Measurements from ENCODE around the gene TTLL3.

The TTLL3 gene

GRCh38 chr3:9804996-9805395 lies 5.1 kb upstream of the TTLL3 start:
- no peak for DNase-seq (ENCODE audit: low read depth in 1 of 2, low spot score in 1 of 2)

- no peak for DNase-seq (ENCODE audit: low read depth in 1 of 2, low spot score in 1 of 2)
Measured at GRCh38 chr3:9806137-9806536, 3.9 kb upstream of the TTLL3 start.

- DNase-seq (ENCODE audit: low read depth in 1 of 2, low spot score in 1 of 2) = no peak
Measured at GRCh38 chr3:9806688-9807589, 3.1 kb upstream of the TTLL3 start.

- DNase-seq (ENCODE audit: low read depth in 1 of 2, low spot score in 1 of 2) = no peak
Measured at GRCh38 chr3:9807981-9808344, 2.1 kb upstream of the TTLL3 start.

GRCh38 chr3:9808345-9809037 lies 1.6 kb upstream of the TTLL3 start:
- peak; percentile 23 to 36 for DNase-seq (ENCODE audit: low read depth in 1 of 2, low spot score in 1 of 2)

GRCh38 chr3:9809239-9809614 lies 835 bp upstream of the TTLL3 start:
- no peak for DNase-seq (ENCODE audit: low read depth in 1 of 2, low spot score in 1 of 2)

GRCh38 chr3:9810433-9810770 lies 340 bp downstream of the TTLL3 start:
- DNase-seq (ENCODE audit: low read depth in 1 of 2, low spot score in 1 of 2) = no peak

GRCh38 chr3:9810846-9811245 lies 784 bp downstream of the TTLL3 start:
- no peak for DNase-seq (ENCODE audit: low read depth in 1 of 2, low spot score in 1 of 2)

- DNase-seq (ENCODE audit: low read depth in 1 of 2, low spot score in 1 of 2) = no peak
Measured at GRCh38 chr3:9812870-9813483, 2.9 kb downstream of the TTLL3 start.

- DNase-seq (ENCODE audit: low read depth in 1 of 2, low spot score in 1 of 2) = no peak
Measured at GRCh38 chr3:9815986-9816385, 5.9 kb downstream of the TTLL3 start.

GRCh38 chr3:9817436-9817835 lies 7.4 kb downstream of the TTLL3 start:
- DNase-seq (ENCODE audit: low read depth in 1 of 2, low spot score in 1 of 2) = no peak

- no peak for DNase-seq (ENCODE audit: low read depth in 1 of 2, low spot score in 1 of 2)
Measured at GRCh38 chr3:9818666-9819335, 8.7 kb downstream of the TTLL3 start.

- DNase-seq (ENCODE audit: low read depth in 1 of 2, low spot score in 1 of 2) = no peak
Measured at GRCh38 chr3:9820543-9820942, 10.5 kb downstream of the TTLL3 start.

GRCh38 chr3:9820946-9821345 lies 10.9 kb downstream of the TTLL3 start:
- DNase-seq (ENCODE audit: low read depth in 1 of 2, low spot score in 1 of 2) = no peak

- no peak for DNase-seq (ENCODE audit: low read depth in 1 of 2, low spot score in 1 of 2)
Measured at GRCh38 chr3:9825451-9826040, 15.5 kb downstream of the TTLL3 start.

GRCh38 chr3:9826815-9827573 lies 16.9 kb downstream of the TTLL3 start:
- DNase-seq (ENCODE audit: low read depth in 1 of 2, low spot score in 1 of 2) = no peak

GRCh38 chr3:9828801-9829755 lies 19.0 kb downstream of the TTLL3 start:
- DNase-seq (ENCODE audit: low read depth in 1 of 2, low spot score in 1 of 2) = no peak

- no peak for DNase-seq (ENCODE audit: low read depth in 1 of 2, low spot score in 1 of 2)
Measured at GRCh38 chr3:9831253-9831652, 21.2 kb downstream of the TTLL3 start.

GRCh38 chr3:9833078-9833477 lies 23.0 kb downstream of the TTLL3 start:
- DNase-seq (ENCODE audit: low read depth in 1 of 2, low spot score in 1 of 2) = no peak

Data from activated CD4-positive, alpha-beta T cell treated with anti-CD3 and anti-CD28 coated beads, Interleukin-2, amount 50 U/mL, for 24 hours (primary cell).